WI38 (cell line): Measurements from ENCODE around the gene ANP32B.

Experiments
- H3K4me3 ChIP-seq: 2 replicates; pipeline ENCODE4 v1.5.1; 2011; ENCODE audit warnings: low read depth, mild to moderate bottlenecking, control low read depth, low read length
- CTCF ChIP-seq: IDR thresholded peaks from 2 replicates; pipeline ENCODE4 v1.5.1; 2012; ENCODE audit warnings: low read depth, mild to moderate bottlenecking, control low read depth, low read length

The ANP32B gene

GRCh38 chr9:98056269-98057137, 73.4 kb downstream of the ANP32B start, which contains the start of gene NANS:
TSS of gene NANS (plus strand) at chr9:98056732. CDS start at chr9:98056809, 77 bp downstream.
- TF ChIP-seq CTCF: no peak
- peak within 1 kb of the TSS; percentile 72 for H3K4me3 ChIP-seq

- no peak for TF ChIP-seq CTCF
- H3K4me3 ChIP-seq: peak overlapping the region; percentile 72
Measured at GRCh38 chr9:98057138-98057799, 74.1 kb downstream of the ANP32B start.

- TF ChIP-seq CTCF: no peak
- no peak overlapping the region for H3K4me3 ChIP-seq
Measured at GRCh38 chr9:98062161-98062560, 79.0 kb downstream of the ANP32B start.

GRCh38 chr9:98064623-98065392, 81.7 kb downstream of the ANP32B start:
- TF ChIP-seq CTCF: no peak

More at GRCh38 chr9:98064623-98065392, 81.7 kb downstream of the ANP32B start:
- no peak overlapping the region for H3K4me3 ChIP-seq
